HG03469 (cell line): ENCODE results near the gene DHX8.

Experiments used
- ATAC-seq: cut with Tn5 transposase; IDR thresholded peaks from one replicate; pipeline ENCODE4 v1.9.1; 2021; ENCODE audit warnings: mild to moderate bottlenecking, moderate library complexity, moderate number of reproducible peaks; ENCODE audit not compliant: unreplicated experiment

DHX8 gene

DNA sequence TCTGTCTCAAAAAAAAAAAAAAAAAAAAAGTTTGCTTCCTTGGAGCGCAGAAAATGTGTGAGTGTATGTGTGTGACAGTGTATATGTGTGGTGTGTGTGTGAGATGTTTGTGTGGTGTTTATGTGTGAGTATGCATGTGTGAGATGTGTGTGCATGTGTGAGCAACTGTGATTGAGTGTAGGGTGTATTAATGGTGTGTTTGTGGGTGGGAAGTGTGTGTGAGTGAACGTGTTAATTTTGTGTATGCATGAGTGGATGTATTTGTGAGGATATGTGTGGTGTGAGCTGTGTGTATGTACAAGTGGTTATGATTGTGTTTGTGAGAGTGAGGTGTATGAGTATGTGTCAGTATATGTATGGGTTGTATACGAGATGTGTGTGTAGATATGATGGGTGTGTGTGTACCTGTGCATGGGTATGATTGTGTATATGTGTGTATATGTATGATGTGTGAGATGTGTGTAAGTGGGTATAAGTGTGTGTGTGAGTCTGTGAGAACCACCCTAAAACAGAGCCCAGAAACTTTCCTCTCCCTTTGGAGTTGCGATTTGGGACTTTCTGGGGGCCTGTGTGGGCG is 84.8 kb downstream of the DHX8 start:
- no peak for ATAC-seq

DNA sequence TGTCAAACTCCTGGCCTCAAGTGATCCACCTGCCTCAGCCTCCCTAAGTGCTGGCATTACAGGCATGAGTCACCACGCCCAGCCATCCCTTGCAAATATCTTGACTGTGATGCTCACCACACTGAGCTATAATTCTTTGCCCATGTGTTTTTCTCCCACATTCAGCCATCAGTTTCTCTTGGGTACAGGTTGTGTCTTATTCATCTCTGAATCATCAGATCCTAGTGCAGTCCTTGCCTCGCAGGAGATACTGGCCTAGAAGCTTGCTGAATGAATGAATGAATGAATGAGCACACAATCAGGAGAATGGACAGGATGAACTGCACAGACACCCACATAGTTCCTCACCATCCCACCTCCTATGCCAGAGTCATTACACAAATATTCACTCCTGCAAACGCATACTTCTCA is 86.7 kb downstream of the DHX8 start:
- no peak for ATAC-seq

DNA sequence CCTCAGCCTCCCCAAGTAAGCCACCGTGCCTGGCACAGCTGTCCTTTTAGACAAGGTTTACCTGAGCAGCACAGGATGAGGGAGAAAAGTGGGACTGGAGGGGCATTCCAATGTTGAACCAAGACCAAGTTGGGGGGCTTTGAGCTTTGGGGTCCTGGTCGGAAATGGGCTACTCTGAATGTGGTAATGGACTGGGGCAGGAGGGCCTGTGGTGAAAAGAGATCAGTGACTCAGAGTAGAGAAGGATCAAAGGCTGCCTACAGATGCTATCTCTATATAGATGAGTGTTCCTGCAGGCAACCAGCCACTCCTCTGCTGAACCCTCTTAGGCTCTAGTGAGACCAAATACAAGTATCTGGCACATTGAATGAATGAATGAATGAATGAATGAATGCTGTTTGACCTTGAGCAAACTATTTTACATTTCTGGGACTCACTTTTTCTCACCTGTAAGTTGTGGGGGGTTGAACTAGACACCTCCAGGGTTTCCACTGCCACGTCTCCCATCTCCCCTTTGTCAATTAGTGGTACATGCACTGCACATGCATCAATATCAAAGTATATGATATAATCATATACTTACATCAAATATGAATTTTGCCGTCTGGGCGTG is 88.7 kb downstream of the DHX8 start:
- ATAC-seq: no peak

DNA sequence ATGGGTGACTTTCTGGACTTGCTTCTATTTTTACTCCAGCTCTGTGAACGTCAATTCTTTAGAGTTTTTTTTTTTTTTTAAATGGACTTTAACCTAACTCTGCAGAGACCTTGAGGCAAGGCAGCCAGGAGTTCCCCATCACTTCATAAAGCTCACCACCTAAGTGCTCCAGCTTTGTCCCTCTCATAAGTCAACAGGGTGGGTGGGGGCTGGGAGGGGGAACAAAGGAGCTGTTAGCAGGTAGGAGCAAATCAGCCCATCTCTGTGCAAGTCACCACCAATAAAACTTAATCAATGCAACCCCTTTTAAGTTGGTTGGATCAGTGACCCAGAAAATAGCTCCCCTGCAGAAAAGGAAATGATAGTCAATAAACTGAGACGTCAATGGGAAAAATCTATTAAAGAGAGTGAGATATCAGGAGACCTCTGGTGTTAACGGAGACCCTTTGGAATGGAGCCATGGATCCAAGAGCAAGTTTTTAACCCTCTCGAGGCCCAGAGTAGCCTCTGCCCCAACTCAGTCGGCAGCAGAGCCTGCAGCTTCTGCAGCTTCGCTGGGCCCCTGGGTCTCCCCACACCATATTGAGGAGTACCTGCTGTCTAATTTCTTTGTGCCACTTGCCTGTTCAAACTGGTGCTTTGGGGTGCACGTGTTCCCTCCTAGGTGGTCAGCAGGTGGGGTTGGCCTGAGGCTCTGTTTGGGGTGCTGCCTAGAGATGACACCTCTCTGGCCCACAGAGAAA is 90.0 kb downstream of the DHX8 start:
- ATAC-seq: no peak

DNA sequence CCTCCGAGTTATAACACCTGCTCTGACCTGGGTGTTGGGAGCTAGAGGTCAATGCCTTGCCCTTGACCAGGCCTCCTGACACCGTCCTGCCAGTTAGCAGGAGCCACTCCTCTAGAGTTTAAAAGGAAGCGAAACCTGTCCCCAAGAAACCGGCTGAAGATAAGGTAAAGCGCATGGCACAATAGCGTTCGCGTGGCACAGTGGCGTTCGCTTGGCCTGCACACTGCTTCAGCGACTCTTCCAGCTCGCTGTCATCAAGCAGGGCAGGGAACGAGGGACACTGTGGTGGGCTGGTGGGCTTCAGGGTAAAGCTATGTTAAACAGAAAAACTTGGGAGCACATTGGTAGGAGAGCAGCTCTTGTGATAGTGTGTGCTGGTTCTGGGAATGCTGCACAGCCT is 90.6 kb downstream of the DHX8 start:
- no peak for ATAC-seq

DNA sequence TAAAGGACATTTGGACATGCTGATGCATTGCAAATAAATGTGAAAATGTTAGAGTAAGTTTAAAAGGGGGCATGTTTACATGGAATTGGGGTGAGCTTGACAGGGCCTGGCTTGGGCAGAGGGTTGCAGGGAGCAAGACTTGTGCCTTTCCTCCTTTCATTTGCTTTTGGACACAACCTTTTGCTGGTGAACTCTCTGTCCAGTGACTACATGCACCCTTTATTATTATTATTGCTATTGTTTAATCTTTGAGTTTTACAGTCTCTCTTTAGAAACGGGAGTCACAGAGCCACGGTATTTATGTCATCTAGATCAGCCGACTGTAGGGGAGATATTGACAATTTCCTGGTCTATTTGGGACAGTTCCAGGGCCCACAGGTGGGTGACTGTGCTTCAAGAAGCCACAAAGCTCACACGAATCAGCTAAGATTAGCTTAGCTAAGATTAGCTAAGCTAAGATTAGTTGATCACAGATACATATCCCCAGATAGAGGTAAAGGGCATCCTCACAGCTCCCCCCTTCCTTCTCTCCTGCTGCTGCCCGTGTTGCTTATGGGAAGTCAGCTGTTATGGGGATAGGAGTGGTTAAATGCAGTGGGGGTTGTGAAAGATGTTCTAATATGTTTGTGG is 91.2 kb downstream of the DHX8 start:
- ATAC-seq: no peak
